PC-9 (cell line): ENCODE results near the gene DAGLB.

Source experiments
- EZH2 ChIP-seq: fragments of 200-600 bp; sonication (generic); IDR thresholded peaks from 2 replicates; pipeline ENCODE4 v1.8.0; 2017; ENCODE audit warnings: antibody characterized with exemption, low read depth
- TF ChIP-seq, protein P1 (sequence below): fragments of 200-600 bp; sonication (generic); conservative IDR thresholded peaks from 2 replicates; pipeline ENCODE4 v1.6.1; 2017; ENCODE audit warnings: mixed run types, antibody characterized with exemption, mild to moderate bottlenecking, moderate library complexity

DNA sequence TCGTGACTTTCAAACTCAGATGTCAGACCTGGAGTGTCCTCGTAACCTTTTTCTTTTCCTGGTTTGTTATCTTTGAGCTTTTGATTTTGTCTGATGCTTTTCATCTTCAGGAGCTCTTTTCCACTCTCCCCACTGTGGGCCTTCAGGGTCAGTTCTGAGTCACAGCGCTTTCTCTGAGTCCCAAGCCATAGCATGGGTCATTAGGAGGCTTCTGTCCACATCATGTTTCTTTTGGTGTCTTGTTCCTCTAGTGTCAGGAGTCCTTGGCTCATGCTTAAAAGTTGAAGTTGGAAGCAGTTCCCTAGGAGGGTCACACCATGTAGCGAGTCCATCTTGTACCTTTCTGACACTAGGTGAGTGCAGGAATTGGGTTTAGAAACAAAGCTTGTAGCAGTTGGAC lies 40.3 kb downstream of the DAGLB start:
- TF ChIP-seq, protein P1, sequence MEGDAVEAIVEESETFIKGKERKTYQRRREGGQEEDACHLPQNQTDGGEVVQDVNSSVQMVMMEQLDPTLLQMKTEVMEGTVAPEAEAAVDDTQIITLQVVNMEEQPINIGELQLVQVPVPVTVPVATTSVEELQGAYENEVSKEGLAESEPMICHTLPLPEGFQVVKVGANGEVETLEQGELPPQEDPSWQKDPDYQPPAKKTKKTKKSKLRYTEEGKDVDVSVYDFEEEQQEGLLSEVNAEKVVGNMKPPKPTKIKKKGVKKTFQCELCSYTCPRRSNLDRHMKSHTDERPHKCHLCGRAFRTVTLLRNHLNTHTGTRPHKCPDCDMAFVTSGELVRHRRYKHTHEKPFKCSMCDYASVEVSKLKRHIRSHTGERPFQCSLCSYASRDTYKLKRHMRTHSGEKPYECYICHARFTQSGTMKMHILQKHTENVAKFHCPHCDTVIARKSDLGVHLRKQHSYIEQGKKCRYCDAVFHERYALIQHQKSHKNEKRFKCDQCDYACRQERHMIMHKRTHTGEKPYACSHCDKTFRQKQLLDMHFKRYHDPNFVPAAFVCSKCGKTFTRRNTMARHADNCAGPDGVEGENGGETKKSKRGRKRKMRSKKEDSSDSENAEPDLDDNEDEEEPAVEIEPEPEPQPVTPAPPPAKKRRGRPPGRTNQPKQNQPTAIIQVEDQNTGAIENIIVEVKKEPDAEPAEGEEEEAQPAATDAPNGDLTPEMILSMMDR, result no peak
- TF ChIP-seq EZH2, result no peak
